Hepatocyte (in vitro differentiated cells): ENCODE data around the gene RPL39L.

Source experiments
- EZH2 ChIP-seq: fragments of 200-600 bp; sonication (generic); IDR thresholded peaks from 2 replicates; pipeline ENCODE4 v1.6.1; 2016; ENCODE audit warnings: antibody characterized with exemption, mild to moderate bottlenecking, borderline replicate concordance
- EZH2phosphoT487 ChIP-seq: fragments of 200-600 bp; sonication (generic); IDR thresholded peaks from one replicate; pipeline ENCODE4 v1.6.1; 2018; ENCODE audit warnings: antibody characterized with exemption, mild to moderate bottlenecking, low read depth, moderate library complexity; ENCODE audit not compliant: unreplicated experiment, severe bottlenecking
- TF ChIP-seq, protein P1 (sequence below): fragments of 200-600 bp; sonication (generic); IDR thresholded peaks from 2 replicates; pipeline ENCODE4 v1.5.1; 2016; ENCODE audit warnings: antibody characterized with exemption, mild to moderate bottlenecking; ENCODE audit not compliant: poor library complexity

GRCh38 chr3:187146389-187146788, 7.1 kb upstream of the RPL39L start:
- no peak for TF ChIP-seq EZH2phosphoT487
- TF ChIP-seq, protein P1, sequence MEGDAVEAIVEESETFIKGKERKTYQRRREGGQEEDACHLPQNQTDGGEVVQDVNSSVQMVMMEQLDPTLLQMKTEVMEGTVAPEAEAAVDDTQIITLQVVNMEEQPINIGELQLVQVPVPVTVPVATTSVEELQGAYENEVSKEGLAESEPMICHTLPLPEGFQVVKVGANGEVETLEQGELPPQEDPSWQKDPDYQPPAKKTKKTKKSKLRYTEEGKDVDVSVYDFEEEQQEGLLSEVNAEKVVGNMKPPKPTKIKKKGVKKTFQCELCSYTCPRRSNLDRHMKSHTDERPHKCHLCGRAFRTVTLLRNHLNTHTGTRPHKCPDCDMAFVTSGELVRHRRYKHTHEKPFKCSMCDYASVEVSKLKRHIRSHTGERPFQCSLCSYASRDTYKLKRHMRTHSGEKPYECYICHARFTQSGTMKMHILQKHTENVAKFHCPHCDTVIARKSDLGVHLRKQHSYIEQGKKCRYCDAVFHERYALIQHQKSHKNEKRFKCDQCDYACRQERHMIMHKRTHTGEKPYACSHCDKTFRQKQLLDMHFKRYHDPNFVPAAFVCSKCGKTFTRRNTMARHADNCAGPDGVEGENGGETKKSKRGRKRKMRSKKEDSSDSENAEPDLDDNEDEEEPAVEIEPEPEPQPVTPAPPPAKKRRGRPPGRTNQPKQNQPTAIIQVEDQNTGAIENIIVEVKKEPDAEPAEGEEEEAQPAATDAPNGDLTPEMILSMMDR: no peak
- TF ChIP-seq EZH2: no peak
